Ammon's horn (tissue), 1 donor: ENCODE measurements around the gene NRG4.
"Not testable (repeated sequence)": the region's sequence is repeated elsewhere in the genome, so short reads cannot be mapped to it uniquely, and the experiment has no call there.

Experiments used
- DNase-seq: peaks from one replicate; pipeline ENCODE4 v3.0.0-alpha.2; 2016; ENCODE audit warnings: low spot score

Gene NRG4

GRCh38 chr15:75992897-75993296, 19.3 kb downstream of the NRG4 start:
- DNase-seq: no peak

- no peak for DNase-seq
Measured at GRCh38 chr15:75989875-75990274, 22.3 kb downstream of the NRG4 start.

GRCh38 chr15:75989045-75989444, 23.2 kb downstream of the NRG4 start:
- DNase-seq: no peak

- DNase-seq: no peak
Measured at GRCh38 chr15:75985971-75986370, 26.3 kb downstream of the NRG4 start.

GRCh38 chr15:75984706-75985105, 27.5 kb downstream of the NRG4 start:
- not testable (repeated sequence) for DNase-seq

- no peak for DNase-seq
Measured at GRCh38 chr15:75982468-75982867, 29.8 kb downstream of the NRG4 start.

GRCh38 chr15:75981149-75981815, 30.9 kb downstream of the NRG4 start:
- no peak for DNase-seq

GRCh38 chr15:75976766-75977165, 35.5 kb downstream of the NRG4 start:
- DNase-seq: not testable (repeated sequence)

GRCh38 chr15:75966073-75966472, 46.2 kb downstream of the NRG4 start:
- no peak for DNase-seq

GRCh38 chr15:75961331-75961730, 50.9 kb downstream of the NRG4 start:
- DNase-seq: no peak

- no peak for DNase-seq
Measured at GRCh38 chr15:75955720-75956119, 56.5 kb downstream of the NRG4 start.

GRCh38 chr15:75952525-75952924, 59.7 kb downstream of the NRG4 start:
- DNase-seq: no peak

- no peak for DNase-seq
Measured at GRCh38 chr15:75948761-75949296, 63.4 kb downstream of the NRG4 start.

GRCh38 chr15:75947092-75947491, 65.1 kb downstream of the NRG4 start:
- no peak for DNase-seq

- DNase-seq: no peak
Measured at GRCh38 chr15:75945953-75946352, 66.3 kb downstream of the NRG4 start.

- DNase-seq: no peak
Measured at GRCh38 chr15:75943713-75944215, 68.5 kb downstream of the NRG4 start.

GRCh38 chr15:75943246-75943645, 69.0 kb downstream of the NRG4 start:
- no peak for DNase-seq

GRCh38 chr15:75942464-75942863, 69.8 kb downstream of the NRG4 start:
- DNase-seq: no peak

GRCh38 chr15:75930866-75931265, 81.4 kb downstream of the NRG4 start:
- no peak for DNase-seq

- DNase-seq: no peak
Measured at GRCh38 chr15:75929799-75930565, 82.2 kb downstream of the NRG4 start.

GRCh38 chr15:75928680-75929608, 83.3 kb downstream of the NRG4 start:
- no peak for DNase-seq

GRCh38 chr15:75927601-75928000, 84.6 kb downstream of the NRG4 start:
- DNase-seq: no peak
